ENCODE results near the gene BLMH. TPM values are rescaled to one million over a fixed set of nuclear protein-coding genes. Genes with fewer than 3 reads are reported as not detected.

The BLMH gene
- total and polyA plus RNA-seq, 2 experiments from 2014 or later = 36.4 to 58.7 TPM

GRCh38 chr17:30251931-30252330 is 39.8 kb downstream of the BLMH start:
- no peaks in the 10 kb centered on the region for H3K79me2 ChIP-seq (replicated peaks; ENCODE audit: insufficient read depth)
- ATAC-seq (no peak), DNase-seq (ENCODE audit: low spot score) (no peak)
- H3F3A ChIP-seq (replicated peaks; ENCODE audit: low read depth) = no peaks in the 10 kb centered on the region
- no peaks in the 10 kb centered on the region for H3K9me2 ChIP-seq (ENCODE audit: insufficient read depth)
- H3K27me3 ChIP-seq (ENCODE audit: insufficient read depth) = no peaks in the 10 kb centered on the region
- no peak overlapping the region for H3K4me3 ChIP-seq
- Mint-ChIP-seq H3K36me3 (ENCODE audit: low read depth) (peaks cover 18% of the 10 kb centered on the region), H3K27me3 (ENCODE audit: insufficient read depth, low read depth, poor library complexity) (peaks cover 3% of the 10 kb centered on the region), H3K4me1 (no peaks in the 10 kb centered on the region), H3K27ac (no peak overlapping the region), H3K9me3 (no peaks in the 10 kb centered on the region), H3K4me3 (no peak overlapping the region)
- no peaks in the 10 kb centered on the region for H4K20me1 ChIP-seq (replicated peaks; ENCODE audit: insufficient read depth)
- H3K4me2 ChIP-seq = no peak overlapping the region
- no peak overlapping the region for H2AFZ ChIP-seq
- H3K27ac ChIP-seq (ENCODE audit: low read depth) = no peak overlapping the region
- H3K4me1 ChIP-seq (ENCODE audit: insufficient read depth) = no peaks in the 10 kb centered on the region
- TF ChIP-seq ZNF114 (CRISPR knock-in tag; IDR thresholded peaks at IDR 0.05) (no peak), NANOG (IDR thresholded peaks at IDR 0.05; ENCODE audit: borderline replicate concordance) (no peak), CTCF (conservative IDR thresholded peaks at IDR 0.05; ENCODE audit: low read depth in 2 of 2) (no peak), EZH2phosphoT487 (IDR thresholded peaks at IDR 0.05; ENCODE audit: unreplicated experiment) (no peak), POLR2AphosphoS5 (IDR thresholded peaks at IDR 0.05; ENCODE audit: low read depth) (no peak), JUNB (IDR thresholded peaks at IDR 0.05; ENCODE audit: unreplicated experiment) (no peak), STAT1 (IDR thresholded peaks at IDR 0.05; ENCODE audit: unreplicated experiment) (no peak), ZNF331 (CRISPR knock-in tag; IDR thresholded peaks at IDR 0.05; ENCODE audit: low read depth) (no peak), CREB1 (CRISPR knock-in tag; IDR thresholded peaks at IDR 0.05; ENCODE audit: low read depth) (no peak), EZH2 (IDR thresholded peaks at IDR 0.05; ENCODE audit: low read depth, unreplicated experiment) (no peak)
- TF ChIP-seq, protein P1, sequence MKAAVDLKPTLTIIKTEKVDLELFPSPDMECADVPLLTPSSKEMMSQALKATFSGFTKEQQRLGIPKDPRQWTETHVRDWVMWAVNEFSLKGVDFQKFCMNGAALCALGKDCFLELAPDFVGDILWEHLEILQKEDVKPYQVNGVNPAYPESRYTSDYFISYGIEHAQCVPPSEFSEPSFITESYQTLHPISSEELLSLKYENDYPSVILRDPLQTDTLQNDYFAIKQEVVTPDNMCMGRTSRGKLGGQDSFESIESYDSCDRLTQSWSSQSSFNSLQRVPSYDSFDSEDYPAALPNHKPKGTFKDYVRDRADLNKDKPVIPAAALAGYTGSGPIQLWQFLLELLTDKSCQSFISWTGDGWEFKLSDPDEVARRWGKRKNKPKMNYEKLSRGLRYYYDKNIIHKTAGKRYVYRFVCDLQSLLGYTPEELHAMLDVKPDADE (IDR thresholded peaks at IDR 0.05) = no peak
- TF ChIP-seq, protein P2, sequence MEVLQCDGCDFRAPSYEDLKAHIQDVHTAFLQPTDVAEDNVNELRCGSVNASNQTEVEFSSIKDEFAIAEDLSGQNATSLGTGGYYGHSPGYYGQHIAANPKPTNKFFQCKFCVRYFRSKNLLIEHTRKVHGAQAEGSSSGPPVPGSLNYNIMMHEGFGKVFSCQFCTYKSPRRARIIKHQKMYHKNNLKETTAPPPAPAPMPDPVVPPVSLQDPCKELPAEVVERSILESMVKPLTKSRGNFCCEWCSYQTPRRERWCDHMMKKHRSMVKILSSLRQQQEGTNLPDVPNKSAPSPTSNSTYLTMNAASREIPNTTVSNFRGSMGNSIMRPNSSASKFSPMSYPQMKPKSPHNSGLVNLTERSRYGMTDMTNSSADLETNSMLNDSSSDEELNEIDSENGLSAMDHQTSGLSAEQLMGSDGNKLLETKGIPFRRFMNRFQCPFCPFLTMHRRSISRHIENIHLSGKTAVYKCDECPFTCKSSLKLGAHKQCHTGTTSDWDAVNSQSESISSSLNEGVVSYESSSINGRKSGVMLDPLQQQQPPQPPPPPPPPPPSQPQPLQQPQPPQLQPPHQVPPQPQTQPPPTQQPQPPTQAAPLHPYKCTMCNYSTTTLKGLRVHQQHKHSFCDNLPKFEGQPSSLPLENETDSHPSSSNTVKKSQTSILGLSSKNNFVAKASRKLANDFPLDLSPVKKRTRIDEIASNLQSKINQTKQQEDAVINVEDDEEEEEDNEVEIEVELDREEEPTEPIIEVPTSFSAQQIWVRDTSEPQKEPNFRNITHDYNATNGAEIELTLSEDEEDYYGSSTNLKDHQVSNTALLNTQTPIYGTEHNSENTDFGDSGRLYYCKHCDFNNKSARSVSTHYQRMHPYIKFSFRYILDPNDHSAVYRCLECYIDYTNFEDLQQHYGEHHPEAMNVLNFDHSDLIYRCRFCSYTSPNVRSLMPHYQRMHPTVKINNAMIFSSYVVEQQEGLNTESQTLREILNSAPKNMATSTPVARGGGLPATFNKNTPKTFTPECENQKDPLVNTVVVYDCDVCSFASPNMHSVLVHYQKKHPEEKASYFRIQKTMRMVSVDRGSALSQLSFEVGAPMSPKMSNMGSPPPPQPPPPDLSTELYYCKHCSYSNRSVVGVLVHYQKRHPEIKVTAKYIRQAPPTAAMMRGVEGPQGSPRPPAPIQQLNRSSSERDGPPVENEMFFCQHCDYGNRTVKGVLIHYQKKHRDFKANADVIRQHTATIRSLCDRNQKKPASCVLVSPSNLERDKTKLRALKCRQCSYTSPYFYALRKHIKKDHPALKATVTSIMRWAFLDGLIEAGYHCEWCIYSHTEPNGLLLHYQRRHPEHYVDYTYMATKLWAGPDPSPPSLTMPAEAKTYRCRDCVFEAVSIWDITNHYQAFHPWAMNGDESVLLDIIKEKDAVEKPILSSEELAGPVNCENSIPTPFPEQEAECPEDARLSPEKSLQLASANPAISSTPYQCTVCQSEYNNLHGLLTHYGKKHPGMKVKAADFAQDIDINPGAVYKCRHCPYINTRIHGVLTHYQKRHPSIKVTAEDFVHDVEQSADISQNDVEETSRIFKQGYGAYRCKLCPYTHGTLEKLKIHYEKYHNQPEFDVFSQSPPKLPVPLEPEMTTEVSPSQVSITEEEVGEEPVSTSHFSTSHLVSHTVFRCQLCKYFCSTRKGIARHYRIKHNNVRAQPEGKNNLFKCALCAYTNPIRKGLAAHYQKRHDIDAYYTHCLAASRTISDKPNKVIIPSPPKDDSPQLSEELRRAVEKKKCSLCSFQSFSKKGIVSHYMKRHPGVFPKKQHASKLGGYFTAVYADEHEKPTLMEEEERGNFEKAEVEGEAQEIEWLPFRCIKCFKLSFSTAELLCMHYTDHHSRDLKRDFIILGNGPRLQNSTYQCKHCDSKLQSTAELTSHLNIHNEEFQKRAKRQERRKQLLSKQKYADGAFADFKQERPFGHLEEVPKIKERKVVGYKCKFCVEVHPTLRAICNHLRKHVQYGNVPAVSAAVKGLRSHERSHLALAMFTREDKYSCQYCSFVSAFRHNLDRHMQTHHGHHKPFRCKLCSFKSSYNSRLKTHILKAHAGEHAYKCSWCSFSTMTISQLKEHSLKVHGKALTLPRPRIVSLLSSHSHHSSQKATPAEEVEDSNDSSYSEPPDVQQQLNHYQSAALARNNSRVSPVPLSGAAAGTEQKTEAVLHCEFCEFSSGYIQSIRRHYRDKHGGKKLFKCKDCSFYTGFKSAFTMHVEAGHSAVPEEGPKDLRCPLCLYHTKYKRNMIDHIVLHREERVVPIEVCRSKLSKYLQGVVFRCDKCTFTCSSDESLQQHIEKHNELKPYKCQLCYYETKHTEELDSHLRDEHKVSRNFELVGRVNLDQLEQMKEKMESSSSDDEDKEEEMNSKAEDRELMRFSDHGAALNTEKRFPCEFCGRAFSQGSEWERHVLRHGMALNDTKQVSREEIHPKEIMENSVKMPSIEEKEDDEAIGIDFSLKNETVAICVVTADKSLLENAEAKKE (CRISPR knock-in tag; IDR thresholded peaks at IDR 0.05) = no peak
- TF ChIP-seq, protein P3, sequence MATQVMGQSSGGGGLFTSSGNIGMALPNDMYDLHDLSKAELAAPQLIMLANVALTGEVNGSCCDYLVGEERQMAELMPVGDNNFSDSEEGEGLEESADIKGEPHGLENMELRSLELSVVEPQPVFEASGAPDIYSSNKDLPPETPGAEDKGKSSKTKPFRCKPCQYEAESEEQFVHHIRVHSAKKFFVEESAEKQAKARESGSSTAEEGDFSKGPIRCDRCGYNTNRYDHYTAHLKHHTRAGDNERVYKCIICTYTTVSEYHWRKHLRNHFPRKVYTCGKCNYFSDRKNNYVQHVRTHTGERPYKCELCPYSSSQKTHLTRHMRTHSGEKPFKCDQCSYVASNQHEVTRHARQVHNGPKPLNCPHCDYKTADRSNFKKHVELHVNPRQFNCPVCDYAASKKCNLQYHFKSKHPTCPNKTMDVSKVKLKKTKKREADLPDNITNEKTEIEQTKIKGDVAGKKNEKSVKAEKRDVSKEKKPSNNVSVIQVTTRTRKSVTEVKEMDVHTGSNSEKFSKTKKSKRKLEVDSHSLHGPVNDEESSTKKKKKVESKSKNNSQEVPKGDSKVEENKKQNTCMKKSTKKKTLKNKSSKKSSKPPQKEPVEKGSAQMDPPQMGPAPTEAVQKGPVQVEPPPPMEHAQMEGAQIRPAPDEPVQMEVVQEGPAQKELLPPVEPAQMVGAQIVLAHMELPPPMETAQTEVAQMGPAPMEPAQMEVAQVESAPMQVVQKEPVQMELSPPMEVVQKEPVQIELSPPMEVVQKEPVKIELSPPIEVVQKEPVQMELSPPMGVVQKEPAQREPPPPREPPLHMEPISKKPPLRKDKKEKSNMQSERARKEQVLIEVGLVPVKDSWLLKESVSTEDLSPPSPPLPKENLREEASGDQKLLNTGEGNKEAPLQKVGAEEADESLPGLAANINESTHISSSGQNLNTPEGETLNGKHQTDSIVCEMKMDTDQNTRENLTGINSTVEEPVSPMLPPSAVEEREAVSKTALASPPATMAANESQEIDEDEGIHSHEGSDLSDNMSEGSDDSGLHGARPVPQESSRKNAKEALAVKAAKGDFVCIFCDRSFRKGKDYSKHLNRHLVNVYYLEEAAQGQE (IDR thresholded peaks at IDR 0.05; ENCODE audit: unreplicated experiment) = no peak
- peaks cover 13% of the 10 kb centered on the region for H3K36me3 ChIP-seq (ENCODE audit: insufficient read depth)
